ENCODE measurements around the gene MEGF11. TPM values are rescaled to one million over a fixed set of nuclear protein-coding genes. Genes with fewer than 3 reads are reported as not detected.

Gene MEGF11
- total RNA-seq, 3 donors from 2014 or later (not counting 1 experiment from before 2014, with no cell fraction given) = not detected

DNA sequence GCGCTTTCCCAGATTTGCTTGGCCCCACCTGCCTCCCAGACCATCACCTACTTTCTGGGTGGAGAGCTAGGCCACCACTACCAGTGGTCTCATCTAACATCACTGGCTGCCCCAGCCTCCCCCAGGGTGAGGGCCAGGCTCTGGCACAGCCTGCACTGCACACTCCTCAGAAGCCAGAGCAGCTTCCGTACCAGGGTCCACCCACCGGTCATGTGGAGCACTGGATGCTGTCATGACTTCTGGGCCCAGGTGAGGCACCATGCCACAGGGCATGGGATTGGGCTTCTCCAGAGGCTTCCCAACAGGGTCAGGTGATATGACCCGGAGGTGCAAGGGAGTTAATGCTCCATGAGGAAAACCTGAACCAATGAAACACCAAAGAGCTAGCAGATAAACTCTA lies 14.0 kb downstream of the MEGF11 start:
- no peaks in the 10 kb centered on the region for H3K9me3 Mint-ChIP-seq
- H3K27ac Mint-ChIP-seq = no peak overlapping the region
- intact Hi-C loops (cut with micrococcal nuclease) = no loop called here
- WGBS (ENCODE audit: insufficient coverage) = 96% methylated on average over 4 of the region's 4 CpGs
- H3K27me3 Mint-ChIP-seq (ENCODE audit: low read depth in 2 of 2) = peaks cover 15 to 29% of the 10 kb centered on the region in 2 donors
- no peak overlapping the region for H3K4me3 Mint-ChIP-seq
- DNase-seq (no peak), ATAC-seq (no peak)
- no peaks in the 10 kb centered on the region for H3K4me1 Mint-ChIP-seq
- H3K36me3 ChIP-seq (ENCODE audit: control insufficient read depth, insufficient read depth, low read length) = no peaks in the 10 kb centered on the region
- H3K4me3 ChIP-seq (ENCODE audit: low read length) = no peak overlapping the region
- no peaks in the 10 kb centered on the region for H3K9me3 ChIP-seq (ENCODE audit: control insufficient read depth, insufficient read depth, low read length)
- H3K27ac ChIP-seq (ENCODE audit: low read length) = no peak overlapping the region
- no peak for TF ChIP-seq CTCF (IDR thresholded peaks at IDR 0.05)
- no peaks in the 10 kb centered on the region for H3K4me1 ChIP-seq (ENCODE audit: control insufficient read depth, insufficient read depth, low read length)
- H3K36me3 Mint-ChIP-seq = no peaks in the 10 kb centered on the region
- no peaks in the 10 kb centered on the region for H3K27me3 ChIP-seq (ENCODE audit: control insufficient read depth, insufficient read depth, low read length)

DNA sequence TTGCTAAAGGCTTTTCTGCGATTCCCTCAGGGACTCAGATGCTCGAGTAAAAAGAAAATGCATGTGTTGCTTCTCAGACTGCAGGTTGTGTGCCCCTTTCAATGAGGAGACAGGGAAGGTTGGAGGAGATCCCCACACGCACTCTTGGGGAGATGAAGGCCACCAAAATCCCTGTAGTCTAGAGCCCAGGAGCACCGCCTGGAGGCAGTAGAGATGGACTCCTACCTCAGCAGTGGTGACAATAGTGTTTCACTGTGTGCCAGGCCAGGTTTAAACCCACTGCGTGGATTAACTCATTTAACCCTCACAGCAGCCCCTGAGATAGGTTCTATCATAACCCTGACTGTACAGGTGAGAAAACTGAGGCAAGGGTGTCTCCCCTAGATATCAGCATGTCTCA lies 15.2 kb downstream of the MEGF11 start:
- H3K36me3 ChIP-seq (ENCODE audit: control insufficient read depth, insufficient read depth, low read length) = no peaks in the 10 kb centered on the region
- H3K9me3 ChIP-seq (ENCODE audit: control insufficient read depth, insufficient read depth, low read length) = no peaks in the 10 kb centered on the region
- no peak for TF ChIP-seq CTCF (IDR thresholded peaks at IDR 0.05)
- Mint-ChIP-seq H3K9me3 (no peaks in the 10 kb centered on the region), H3K27ac (no peak overlapping the region), H3K36me3 (no peaks in the 10 kb centered on the region), H3K27me3 (ENCODE audit: low read depth in 2 of 2) (peaks cover 14 to 28% of the 10 kb centered on the region in 2 donors), H3K4me3 (no peak overlapping the region), H3K4me1 (no peaks in the 10 kb centered on the region)
- intact Hi-C loops (cut with micrococcal nuclease) = no loop called here
- ATAC-seq (no peak), DNase-seq (no peak)
- H3K27me3 ChIP-seq (ENCODE audit: control insufficient read depth, insufficient read depth, low read length) = no peaks in the 10 kb centered on the region
- no peaks in the 10 kb centered on the region for H3K4me1 ChIP-seq (ENCODE audit: control insufficient read depth, insufficient read depth, low read length)
- WGBS (ENCODE audit: insufficient coverage) = 88% methylated on average over 5 of the region's 5 CpGs
- H3K27ac ChIP-seq (ENCODE audit: low read length) = no peak overlapping the region
- no peak overlapping the region for H3K4me3 ChIP-seq (ENCODE audit: low read length)

- Mint-ChIP-seq H3K36me3 (no peaks in the 10 kb centered on the region), H3K27me3 (ENCODE audit: low read depth in 2 of 2) (peaks cover 14 to 25% of the 10 kb centered on the region in 2 donors), H3K27ac (no peak overlapping the region), H3K4me1 (no peaks in the 10 kb centered on the region), H3K9me3 (no peaks in the 10 kb centered on the region), H3K4me3 (no peak overlapping the region)
- ATAC-seq (no peak), DNase-seq (no peak)
- Histone ChIP-seq H3K27me3 (ENCODE audit: control insufficient read depth, insufficient read depth, low read length) (no peaks in the 10 kb centered on the region), H3K9me3 (ENCODE audit: control insufficient read depth, insufficient read depth, low read length) (no peaks in the 10 kb centered on the region), H3K27ac (ENCODE audit: low read length) (no peak overlapping the region), H3K4me3 (ENCODE audit: low read length) (no peak overlapping the region), H3K4me1 (ENCODE audit: control insufficient read depth, insufficient read depth, low read length) (no peaks in the 10 kb centered on the region), H3K36me3 (ENCODE audit: control insufficient read depth, insufficient read depth, low read length) (no peaks in the 10 kb centered on the region)
- no peak for TF ChIP-seq CTCF (IDR thresholded peaks at IDR 0.05)
- intact Hi-C loops (cut with micrococcal nuclease) = no loop called here
- WGBS (ENCODE audit: insufficient coverage) = 75% methylated on average over 10 of the region's 10 CpGs
Measured at GRCh38 chr15:66237513-66238235, 15.9 kb downstream of the MEGF11 start.
